NCI-H1105 (cell line): ENCODE measurements around the gene AP5B1.
"Not testable (repeated sequence)": the region's sequence is repeated elsewhere in the genome, so short reads cannot be mapped to it uniquely, and the experiment has no call there.

Experiments
- DNase-seq: peaks from one replicate; lab custom pipeline; 2025; lab: John Stamatoyannopoulos, UW

Gene AP5B1

DNA sequence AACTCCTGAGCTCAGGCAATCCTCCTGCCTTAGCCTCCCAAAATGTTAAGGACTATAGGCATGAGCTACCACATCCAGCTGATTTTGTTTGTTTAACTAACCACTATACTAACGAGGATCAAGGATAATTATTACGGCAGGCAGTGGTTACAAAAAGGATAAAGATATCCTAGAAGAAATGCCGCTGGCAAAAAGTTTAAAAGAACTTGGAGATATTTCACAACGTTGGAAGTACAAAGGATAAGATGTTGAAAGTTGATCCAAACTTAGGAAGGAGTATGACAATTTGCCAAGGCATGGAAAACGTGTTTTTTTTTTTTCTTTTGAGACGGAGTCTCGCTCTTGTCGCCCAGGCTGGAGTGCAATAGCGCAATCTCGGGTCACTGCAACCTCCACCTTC, 13.4 kb downstream of the AP5B1 start:
- no peak for DNase-seq

GRCh38 chr11:65766535-65766934, 14.2 kb downstream of the AP5B1 start:
- DNase-seq: no peak

DNA sequence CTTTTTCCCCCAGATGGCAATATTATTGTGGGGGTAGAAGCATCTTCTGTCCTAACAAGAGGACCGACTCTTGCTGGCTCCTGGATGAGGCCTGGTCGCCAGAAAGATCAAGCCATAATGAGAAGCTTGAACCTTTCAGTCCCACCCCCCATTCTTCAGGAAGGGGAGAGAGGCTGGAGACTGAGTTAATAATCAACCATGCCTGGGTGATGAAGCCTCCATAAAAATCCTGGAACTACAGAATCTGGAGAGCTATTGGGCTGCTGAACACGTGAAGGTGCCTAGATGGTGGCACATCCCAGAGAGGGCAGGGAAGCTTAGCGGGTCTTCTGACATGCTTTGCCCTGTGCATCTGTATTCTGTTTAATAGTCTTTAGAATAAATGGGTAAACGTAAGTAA, 16.3 kb downstream of the AP5B1 start:
- no peak for DNase-seq

GRCh38 chr11:65762816-65763215, 18.0 kb downstream of the AP5B1 start:
- not testable (repeated sequence) for DNase-seq

GRCh38 chr11:65762169-65762568, 18.6 kb downstream of the AP5B1 start:
- DNase-seq: not testable (repeated sequence)

DNA sequence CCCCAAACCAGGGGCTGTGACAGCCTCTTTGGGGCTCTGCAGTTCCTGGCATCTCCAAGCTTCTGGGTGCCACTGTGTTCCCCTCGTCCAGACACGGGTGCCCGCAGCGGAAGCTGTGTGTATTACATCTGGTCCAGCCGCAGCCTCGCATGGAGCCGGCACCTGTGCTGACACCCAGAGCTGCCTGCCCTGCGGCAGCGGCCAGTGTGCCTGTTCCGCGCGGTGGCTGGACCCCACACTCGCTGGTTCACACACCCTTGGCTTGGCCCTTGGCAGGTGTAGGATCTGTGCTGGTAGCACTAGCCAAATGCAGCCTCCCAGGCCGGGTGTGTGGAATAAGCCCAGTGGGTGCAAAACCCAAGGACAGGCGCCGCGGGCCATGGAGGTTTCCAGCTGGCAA, 35.7 kb downstream of the AP5B1 start:
- DNase-seq: no peak

- DNase-seq: no peak
These were observed 36.1 kb downstream of the AP5B1 start for GRCh38 chr11:65744699-65745042.

GRCh38 chr11:65744026-65744698, 36.6 kb downstream of the AP5B1 start:
- DNase-seq: no peak

- no peak for DNase-seq
These were observed 37.1 kb downstream of the AP5B1 start for GRCh38 chr11:65743681-65744025.

- no peak for DNase-seq
These were observed 38.4 kb downstream of the AP5B1 start for GRCh38 chr11:65742353-65742752.

GRCh38 chr11:65741185-65741584, 39.6 kb downstream of the AP5B1 start:
- no peak for DNase-seq

DNA sequence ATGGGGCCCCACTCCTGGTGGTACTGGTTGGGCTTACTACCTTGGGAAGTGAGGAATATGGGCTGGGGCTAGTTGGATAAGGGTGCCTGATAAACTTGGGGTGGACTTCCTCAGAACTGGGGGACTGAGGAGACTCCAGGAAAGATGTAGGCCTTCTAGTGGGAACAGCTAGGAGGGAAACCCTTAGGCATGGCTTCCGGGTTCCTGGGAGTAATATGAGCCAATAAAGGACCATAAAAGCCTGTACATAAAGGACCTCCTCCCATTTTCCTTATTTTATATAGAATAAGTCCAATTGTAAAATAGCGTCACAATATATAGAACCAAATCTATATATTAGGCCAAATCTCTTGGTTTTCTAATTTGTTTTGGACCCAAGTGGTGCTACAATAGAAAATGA, 41.8 kb downstream of the AP5B1 start:
- DNase-seq: no peak

DNA sequence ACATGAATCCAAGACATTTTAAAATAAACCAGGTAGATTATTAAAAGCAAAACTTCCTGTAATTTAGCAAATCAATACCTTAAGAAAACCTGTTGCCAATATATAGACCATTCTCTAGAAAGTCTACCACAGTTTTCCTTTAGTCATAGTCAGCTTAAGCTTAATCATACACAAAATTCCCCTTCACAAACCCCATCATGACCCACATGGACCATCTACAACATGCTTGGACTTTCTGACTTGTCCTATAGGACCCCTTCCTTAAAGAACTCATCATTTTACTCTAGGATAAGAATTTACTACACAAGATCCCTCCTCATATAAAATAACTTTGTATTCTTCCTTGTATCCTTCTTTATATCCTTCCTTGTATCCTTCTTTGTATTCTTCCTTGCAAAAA, 44.0 kb downstream of the AP5B1 start:
- no peak for DNase-seq

DNA sequence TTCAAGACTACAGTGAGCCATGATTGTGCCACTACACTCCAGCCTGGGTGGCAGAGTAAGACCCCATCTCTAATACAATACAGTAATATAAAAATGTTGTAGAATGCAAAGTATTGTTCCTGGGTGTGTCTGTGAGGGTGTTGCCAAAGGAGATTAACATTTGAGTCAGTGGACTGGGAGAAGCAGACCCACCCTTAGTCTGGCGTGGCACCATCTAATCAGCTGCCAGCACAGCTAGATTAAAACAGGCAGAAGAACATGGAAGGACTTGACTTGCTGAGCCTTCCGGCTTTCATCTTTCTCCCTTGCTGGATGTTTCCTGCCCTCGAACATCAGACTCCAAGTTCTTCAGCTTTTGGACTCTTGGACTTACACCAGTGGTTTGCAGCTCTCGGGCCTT, 45.7 kb downstream of the AP5B1 start:
- DNase-seq: not testable (repeated sequence)

DNA sequence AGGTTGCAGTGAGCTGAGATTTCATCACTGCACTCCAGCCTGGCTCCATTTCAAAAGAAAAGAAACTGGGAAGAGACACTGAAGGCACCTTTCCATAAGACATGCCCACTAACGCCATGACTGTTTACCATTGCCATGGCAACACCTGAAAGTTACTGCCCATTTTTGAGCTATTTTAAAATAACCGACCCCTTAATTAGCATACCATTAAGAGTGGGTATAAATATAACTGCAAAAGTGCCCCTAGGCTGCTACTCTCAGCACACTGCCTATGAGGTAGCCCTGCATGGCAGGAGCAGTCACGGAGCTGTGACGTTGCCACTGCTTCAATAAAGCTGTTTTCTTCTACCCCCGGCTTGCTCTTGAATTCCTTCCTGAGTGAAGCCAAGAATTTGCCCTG, 50.3 kb downstream of the AP5B1 start:
- DNase-seq: no peak

GRCh38 chr11:65727865-65728264, 52.9 kb downstream of the AP5B1 start:
- no peak for DNase-seq

DNA sequence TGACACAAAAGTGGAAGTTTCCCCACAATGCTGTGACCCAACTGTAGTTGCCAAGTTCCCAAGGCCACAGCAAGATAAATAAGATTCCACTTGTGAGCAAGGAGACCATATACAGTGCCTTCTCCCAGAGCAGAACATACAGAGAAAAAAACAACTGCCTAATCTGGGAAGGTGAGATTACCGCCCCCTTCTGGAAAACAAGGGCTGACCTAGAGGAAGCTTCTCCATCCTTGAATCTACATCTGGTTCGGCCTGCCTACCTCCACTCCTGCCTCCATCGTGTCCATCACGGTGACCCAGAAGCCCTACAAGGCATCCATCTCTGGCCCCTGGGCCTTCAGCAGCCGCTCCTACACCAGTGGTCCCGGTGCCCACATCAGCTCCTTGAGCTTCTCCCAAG, 54.1 kb downstream of the AP5B1 start:
- no peak for DNase-seq
